Mesenteric fat pad (tissue), 1 donor: ENCODE measurements around the gene MS4A5. TPM values are rescaled to one million over a fixed set of nuclear protein-coding genes. Genes with fewer than 3 reads are reported as not detected.
"Not testable (repeated sequence)": the region's sequence is repeated elsewhere in the genome, so short reads cannot be mapped to it uniquely, and the experiment has no call there.

ENCODE experiments used
- DNase-seq: peaks from one replicate; pipeline ENCODE4 v3.0.0-alpha.2; 2020; ENCODE audit warnings: low spot score
- long read RNA-seq: library from polyadenylated mRNA; unstranded; transcript quantifications from one replicate; pipeline ENCODE4 v2.0.0, GENCODE V29; 2020
- total RNA-seq: library from RNA; stranded (reverse); fragmentation: NEBNext Ultra II Directional; extraction: Animal tissue kit (Norgen Biotek cat#: 25700); gene quantifications from one replicate; pipeline ENCODE4 v1.2.1, GENCODE V29; 2021
- donor health status: DM: yes; HTN: yes; CAD: no.

The MS4A5 gene, protein sequence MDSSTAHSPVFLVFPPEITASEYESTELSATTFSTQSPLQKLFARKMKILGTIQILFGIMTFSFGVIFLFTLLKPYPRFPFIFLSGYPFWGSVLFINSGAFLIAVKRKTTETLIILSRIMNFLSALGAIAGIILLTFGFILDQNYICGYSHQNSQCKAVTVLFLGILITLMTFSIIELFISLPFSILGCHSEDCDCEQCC
- not detected for total RNA-seq
- long read RNA-seq = 0 reads

DNA sequence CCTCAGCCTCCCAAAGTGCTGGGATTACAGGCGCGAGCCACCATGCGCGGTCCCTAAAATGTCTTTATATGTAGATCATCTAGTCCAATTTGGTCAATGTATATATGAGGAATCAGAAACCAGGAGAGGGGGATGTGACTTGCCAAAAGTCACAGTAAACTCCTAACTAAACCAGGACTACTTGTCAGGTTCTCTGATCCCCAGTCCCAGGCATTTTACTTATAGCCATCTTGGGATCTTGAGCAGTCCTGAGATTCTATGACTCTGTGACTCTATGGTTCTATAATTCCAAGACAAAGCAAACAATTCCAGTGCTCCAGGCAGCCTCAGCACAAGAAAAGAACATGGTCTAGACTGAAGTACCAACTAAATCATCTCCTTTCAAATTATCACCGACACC is at the start of gene MS4A5:
TSS of gene MS4A5 (plus strand) at position 301 of the 400 bp plus-strand sequence. CDS start 103 bp downstream, outside the sequence.
- DNase-seq = no peak

DNA sequence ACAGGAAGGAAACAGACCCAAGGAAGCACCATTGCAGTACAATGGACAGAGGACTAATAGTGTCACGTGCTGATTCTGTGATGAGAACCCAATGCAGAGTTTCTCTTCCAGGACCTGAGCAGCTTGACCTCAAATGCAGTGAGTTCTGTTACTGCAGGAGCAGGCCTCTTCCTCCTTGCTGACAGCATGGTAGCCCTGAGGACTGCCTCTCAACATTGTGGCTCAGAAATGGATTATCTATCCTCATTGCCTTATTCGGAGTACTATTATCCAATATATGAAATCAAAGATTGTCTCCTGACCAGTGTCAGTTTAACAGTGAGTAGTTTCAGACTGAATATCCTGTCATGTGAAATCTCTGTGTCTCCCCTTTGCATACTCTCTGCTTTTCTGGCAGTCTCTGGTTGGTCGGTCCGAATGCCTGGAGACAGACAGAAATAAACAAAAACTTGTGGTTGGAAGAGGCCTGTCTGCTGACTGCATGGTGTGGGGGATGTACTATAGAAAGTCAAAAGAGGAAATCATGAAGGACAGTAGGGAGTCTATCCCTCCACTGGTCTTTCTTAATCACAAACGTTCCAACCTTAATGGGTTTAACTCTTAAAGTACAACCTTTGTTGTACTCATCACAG is 40.0 kb upstream of the MS4A5 start:
- no peak for DNase-seq

DNA sequence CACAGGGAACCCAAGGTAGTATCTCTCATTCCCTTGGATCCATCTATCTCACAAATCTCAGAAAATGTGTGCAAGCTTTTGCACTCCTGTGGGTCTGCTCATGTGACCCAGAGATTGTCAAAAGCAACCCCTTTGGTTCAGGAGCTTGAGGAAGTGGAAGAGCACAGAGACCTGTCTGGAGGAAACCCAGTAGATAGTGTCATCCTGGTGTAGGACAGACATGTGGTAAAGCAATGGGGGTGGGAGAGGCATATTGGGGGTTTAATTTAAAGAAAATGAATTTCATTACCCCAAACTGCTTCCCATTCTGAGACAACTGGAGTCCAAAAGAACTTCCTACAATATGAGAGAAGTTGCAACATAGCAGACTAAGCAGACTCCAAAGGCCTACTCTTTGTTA is 39.0 kb upstream of the MS4A5 start:
- no peak for DNase-seq

DNA sequence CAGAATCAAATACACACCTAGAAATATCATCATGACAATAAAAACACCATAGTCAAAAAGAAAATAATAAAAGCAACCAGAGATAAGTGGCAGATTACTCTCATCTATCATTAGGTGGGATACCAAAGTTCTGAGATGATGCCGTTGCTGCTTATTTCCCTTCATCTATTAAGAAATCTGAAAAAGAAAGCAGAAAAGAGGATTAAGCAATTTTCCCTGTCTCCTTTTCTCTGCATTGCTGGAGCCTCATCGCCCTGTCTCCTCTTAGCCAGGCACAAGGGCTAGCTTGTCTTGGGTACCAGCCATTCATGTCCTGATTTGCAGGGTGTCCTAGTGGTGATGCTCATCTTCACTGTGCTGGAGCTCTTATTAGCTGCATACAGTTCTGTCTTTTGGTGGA is 37.0 kb upstream of the MS4A5 start:
- no peak for DNase-seq

DNA sequence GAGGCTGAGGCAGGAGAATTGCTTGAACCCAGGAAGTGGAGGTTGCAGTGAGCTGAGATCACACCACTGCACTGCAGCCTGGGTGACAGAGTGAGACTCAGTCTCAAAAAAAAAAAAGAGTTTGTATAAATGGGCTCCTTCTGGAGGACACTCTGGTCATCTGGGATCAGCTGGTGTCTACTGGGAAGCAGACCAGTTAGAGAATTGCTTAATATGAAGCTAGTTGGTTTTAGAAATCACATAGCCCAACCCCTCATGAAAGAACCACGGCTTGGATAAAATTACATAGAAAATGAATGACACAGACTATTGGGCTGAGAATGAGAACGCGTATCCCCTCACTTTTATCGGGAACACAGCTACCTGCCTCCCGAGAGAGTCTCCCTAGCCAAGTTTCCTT is 36.4 kb upstream of the MS4A5 start:
- no peak for DNase-seq

DNA sequence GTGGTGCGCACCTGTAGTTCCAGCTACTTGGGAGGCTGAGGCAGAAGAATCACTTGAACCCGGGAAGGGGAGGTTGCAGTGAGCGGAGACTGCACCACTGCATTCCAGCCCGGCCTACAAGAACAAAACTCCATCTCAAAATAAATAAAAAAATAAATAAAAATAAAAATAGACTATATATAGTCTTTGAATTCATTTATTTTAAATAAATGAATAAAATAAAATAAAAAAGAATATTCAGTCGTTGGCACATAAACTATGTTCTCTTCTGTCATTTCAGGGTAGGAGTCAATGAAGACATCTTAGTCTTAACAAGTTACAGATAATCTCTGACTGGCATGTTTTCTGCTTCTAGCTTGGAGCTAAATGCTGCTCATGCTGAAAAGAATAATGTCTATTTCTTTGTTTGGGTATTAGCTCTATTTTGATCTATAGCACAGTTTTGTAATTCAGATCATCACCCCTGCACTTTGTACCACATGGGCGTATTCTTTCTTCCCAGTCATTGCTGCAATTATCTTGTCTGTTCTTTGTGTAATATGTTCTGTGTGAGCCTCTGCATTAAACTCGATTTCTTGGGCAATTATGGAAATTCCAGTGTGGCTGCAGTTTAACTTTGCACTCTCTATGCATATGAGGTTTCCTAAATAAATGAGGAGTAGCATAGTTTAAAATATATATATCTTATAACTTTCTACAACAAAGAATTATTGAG is 34.5 kb upstream of the MS4A5 start:
- DNase-seq = no peak

DNA sequence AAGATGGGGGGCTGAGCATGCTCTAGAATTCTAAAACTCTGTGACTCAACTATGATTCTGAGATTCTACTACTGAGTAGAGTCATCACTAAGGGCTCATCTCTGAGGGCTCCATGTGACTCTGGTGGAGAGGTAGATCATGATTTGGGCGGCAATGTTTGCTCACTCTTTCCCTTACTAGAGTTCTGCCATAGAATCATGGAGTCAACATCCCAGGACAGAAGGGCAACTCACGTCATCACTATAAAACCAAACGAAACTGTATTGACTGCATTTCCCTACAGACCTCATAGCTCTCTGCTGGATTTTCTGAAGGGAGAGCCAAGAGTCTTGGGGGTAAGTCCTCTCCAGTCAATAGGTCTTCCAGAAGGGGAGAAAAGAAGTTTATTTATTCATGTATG is 33.0 kb upstream of the MS4A5 start, which contains the start of gene MS4A14:
TSS of gene MS4A14 (plus strand) at position 78 of the 400 bp plus-strand sequence. CDS start at position 198, 120 bp downstream.
- no peak for DNase-seq

DNA sequence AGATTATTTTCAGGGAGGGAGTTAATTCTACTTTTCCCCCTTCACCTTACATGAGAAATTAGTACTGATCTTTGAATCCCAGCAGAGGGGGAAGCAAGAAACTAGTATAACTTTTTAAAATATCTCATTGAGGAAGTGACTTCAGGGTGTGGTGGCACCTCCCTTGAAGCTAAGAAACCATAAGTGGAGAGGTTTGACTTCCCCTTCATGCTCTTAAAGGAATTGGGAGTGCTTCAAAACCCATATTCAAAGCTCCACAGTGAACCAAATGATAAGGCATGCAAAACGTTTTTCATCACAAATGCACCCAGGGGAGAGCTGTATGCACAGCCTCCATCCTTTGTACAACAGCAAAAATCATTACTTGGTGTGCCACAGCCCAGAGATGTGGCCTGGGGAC is 32.6 kb upstream of the MS4A5 start:
- no peak for DNase-seq

DNA sequence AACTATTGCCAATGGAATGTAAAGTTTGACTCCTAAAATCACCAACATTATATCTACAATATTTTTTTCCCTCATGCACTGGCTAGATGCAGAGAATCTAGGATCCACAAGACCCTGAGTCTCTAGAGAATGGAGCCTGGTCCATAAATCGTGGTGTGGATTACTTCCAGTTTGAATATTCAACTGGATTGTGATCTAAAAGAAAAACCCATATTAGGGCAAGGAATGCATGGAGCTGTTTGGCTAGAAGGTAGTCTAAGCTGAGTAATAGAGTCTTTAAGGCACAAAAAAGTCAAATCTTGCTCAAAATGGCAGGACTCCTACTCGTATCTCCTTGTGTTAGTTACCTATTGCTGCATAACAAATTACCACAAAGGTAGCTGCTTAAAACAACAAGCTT is 9.4 kb upstream of the MS4A5 start:
- no peak for DNase-seq

DNA sequence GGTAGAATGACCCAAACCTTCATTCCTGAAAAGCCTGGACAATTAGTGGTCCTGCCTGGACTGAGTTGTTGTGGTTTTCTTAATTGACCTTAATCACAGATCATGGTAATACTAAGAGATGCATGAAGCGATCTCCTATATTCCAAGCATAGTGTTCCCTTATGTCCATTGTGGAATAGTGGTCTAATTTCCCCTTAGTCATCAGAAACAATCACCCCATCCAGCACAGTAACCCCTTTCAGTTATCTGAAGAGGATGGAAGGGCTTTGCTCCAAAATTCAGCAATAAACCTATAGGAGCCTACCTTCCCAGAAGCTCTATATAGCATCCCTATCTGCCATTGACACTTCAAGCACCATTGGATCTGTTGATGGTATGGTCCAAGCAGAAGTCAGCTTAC is 6.8 kb upstream of the MS4A5 start:
- DNase-seq = no peak

DNA sequence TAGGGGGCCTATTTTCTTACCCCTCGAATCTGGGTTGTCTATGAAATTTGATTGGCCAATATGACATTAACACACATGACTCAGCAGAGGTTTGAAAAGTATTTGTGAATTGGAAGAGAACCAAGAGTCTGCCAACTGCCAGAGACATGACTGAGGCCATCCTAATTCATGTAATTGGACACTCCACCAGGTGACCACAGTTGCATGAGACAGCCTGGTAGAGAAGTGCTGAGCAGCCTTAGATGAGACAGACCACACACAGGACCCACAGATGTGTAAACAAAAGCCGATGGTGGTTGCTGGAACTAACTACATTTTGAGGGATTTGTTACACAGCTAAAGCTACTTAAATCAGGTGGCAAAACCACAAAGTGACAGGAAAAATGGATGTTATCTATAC is 855 bp upstream of the MS4A5 start:
- no peak for DNase-seq

DNA sequence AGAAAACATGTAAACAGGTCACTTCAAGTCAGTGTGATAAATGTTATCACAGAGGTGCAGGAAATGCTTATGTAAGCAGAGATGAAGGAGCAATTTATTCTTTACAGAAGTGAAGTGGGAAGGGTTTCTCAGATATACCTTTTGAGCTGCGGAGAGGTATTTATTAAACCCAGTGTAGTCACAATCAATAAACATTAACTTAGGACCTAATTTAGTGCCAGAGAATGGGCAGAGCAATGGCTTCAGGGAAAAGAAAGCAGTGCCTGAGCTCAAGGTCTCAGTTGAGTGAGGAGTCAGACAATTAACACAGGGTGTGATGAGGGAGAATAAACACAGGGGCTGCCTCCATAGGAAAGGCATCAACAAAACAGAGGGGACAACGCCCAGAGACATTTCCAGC is 1.9 kb downstream of the MS4A5 start:
- no peak for DNase-seq

DNA sequence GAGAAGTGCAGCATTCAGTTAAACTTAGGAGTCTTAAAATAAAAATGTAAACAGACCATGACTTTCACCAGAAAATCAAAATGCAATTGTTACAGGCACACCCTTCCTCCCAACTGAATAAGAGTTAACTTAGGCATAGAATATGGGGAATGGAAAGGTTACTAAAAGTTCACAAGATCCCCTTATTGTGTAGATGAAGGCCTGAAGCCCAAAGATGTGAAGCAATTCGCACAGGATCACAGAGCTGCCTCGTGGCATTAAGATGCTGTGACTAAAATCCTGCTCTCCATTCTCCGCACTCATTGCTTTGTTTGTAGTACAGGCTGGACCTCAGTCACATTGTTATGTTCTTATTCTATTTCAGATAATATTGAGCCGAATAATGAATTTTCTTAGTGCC is 4.0 kb downstream of the MS4A5 start:
- DNase-seq = no peak

DNA sequence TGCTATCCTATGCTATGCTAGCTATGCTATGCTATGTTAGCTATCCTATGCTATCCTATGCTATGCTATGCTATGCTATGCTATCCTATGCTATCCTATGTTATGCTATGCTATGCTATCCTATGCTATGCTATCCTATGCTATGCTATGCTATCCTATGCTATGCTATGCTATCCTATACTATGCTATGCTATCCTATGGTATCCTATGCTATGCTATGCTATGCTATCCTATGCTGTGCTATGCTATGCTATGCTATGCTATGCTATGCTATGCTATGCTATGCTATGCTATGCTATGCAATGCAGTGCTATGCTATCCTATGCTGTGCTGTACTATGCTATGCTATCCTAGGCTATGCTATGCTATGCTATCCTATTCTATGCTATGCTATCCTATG is 17.7 kb downstream of the MS4A5 start:
- no peak for DNase-seq

DNA sequence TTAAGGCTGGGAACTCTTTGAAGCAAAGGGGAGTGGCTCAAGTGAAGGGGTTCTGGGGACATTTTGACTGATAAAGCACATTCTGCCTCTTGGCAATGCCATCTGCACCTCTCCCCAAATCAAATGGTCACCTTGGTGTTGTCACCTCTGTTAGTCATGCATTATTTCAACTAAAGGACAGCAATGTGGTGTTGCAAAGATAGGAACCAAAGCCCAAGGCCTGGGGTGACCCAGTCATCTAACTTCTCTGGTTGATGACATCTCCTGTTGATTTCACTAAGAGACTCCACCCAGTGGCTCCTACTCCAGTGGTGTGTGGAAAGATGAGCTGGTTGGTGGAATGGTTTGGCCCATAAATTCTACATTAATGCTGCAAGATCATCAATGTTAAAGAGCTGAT is 18.5 kb downstream of the MS4A5 start:
- no peak for DNase-seq

DNA sequence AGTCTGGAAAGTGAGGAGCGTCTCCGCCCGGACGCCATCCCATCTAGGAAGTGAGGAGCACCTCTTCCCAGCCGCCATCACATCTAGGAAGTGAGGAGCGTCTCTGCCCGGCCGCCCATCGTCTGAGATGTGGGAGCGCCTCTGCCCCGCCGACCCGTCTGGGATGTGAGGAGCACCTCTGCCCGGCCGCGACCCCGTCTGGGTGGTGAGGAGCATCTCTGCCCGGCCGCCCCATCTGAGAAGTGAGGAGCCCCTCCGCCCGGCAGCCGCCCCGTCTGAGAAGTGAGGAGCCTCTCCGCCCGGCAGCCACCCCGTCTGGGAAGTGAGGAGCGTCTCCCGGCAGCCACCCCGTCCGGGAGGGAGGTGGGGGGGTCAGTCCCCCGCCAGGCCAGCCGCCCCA is 21.8 kb downstream of the MS4A5 start:
- DNase-seq = not testable (repeated sequence)

DNA sequence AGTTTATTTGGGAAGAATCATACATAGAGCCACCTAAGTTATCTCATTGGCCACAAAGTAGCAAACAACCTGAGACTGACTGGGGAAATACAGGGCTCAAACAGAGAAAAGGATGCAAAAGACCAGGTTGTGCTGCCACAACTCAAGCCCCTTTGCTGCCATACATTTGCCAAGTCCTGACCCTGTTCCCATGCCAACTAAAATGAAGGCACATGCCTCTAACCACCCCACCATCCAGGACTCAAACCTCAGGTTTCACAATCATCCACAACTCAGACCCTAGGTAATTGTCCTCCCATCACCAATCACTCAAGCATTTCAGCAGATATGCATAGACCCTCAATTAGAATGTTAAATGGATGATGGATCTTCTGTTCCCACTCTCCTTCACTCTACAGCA is 24.8 kb downstream of the MS4A5 start:
- no peak for DNase-seq

DNA sequence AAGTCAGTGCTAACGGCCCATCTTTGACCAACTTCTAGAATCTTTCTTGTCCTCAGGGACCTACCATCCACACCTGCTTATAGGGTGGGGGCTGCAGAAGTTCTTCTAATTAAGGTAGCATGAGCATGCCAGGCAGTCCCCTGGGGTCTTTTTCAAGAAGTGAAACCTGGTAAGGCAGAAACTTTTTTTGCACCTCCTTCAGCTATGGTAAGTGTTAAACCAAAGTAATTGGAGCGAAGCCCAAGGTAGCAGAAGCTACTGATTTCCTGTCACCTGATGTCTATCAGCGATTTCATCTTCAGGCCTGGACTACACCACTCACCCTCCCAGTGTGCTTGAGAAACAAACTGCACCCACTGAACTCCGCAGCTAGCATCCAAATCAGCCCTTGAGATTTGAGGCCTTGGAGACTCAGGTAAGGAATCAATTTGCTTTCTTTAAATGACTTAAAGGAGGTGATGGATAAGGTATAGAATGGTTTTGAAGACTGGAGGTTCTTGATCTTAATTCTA is 26.2 kb downstream of the MS4A5 start, which contains the start of gene MS4A1:
TSS of gene MS4A1 (plus strand) at position 317 of the 512 bp plus-strand sequence. CDS start 6,528 bp downstream, outside the sequence.
- no peak for DNase-seq

DNA sequence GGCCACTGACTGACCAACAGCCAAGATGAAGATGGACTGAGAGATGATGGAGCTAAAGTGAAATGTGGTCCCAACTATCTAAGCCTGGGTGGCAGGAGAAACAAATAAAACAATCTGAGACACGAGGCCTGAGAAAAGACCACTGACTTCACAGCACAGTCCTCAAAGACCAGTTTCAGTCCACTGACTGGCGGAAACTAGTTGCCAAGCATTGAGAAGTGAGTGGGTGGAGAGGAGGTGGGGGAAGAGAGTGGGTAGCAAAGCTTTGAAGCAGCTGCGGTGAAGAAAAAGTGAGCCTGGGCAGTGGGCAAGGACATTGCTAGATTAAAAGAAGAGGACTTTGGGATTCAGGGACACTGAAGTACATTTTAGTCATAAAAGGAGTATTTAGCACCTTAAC is 28.2 kb downstream of the MS4A5 start:
- no peak for DNase-seq

DNA sequence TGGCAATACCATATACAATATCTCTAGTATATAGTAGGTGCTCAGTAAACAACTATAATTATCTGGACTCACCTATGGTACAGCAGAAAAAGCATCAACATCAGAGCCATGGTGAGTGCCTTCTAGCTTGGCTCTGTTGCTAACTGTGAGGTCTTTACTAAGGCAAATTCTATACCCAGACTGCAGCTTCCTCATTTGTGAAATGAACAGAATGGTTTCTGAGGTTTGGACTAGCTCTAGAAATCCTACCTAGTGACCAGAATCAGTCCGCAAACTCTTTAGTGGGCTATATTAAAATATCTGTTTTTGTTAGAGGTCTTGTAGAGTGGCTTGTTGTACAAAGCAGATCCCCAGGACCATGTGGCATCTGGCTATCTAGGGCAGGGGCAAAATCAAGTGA is 30.0 kb downstream of the MS4A5 start:
- no peak for DNase-seq

DNA sequence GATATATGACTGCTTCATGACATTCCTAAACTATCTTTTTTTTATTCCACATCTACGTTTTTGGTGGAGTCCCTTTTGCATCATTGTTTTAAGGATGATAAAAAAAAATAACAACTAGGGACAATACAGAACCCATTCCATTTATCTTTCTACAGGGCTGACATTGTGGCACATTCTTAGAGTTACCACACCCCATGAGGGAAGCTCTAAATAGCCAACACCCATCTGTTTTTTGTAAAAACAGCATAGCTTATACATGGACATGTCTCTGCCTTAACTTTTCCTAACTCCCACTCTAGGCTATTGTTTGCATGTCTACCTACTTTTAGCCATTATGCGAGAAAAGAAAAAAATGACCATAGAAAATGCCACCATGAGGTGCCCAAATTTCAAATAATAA is 39.5 kb downstream of the MS4A5 start:
- no peak for DNase-seq

DNA sequence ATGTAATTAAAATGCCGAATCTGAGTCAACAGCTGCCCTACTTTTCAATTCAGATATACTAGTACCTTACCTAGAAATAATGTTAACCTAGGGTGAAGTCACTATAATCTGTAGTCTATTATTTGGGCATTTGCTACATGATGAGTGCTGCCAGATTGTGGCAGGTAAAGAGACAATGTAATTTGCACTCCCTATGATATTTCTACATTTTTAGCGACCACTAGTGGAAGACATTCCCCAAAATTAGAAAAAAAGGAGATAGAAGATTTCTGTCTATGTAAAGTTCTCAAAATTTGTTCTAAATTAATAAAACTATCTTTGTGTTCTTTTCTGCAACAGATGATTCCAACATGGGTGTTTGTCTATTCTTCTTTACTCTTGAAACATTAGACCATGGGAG is 40.4 kb downstream of the MS4A5 start:
- no peak for DNase-seq
